Fibroblast of lung (primary cell): ENCODE data around the gene WBP1L.

Experiments used
- EZH2 ChIP-seq: IDR thresholded peaks from 2 replicates; pipeline ENCODE4 v1.5.1; 2012; ENCODE audit warnings: low read length, control low read depth, mild to moderate bottlenecking; ENCODE audit errors: missing control alignments
- TF ChIP-seq, protein P1 (sequence below), 2 donors: IDR thresholded peaks in 1 of 2; conservative IDR thresholded peaks in 1 of 2; 1 replicate in 1 of 2; 2 replicates in 1 of 2; pipeline ENCODE4 v1.5.1; 2011 to 2012; ENCODE audit warnings: low read length in 2 of 2, control low read depth in 1 of 2, inconsistent platforms in 1 of 2, low read depth in 1 of 2, mild to moderate bottlenecking in 1 of 2

DNA sequence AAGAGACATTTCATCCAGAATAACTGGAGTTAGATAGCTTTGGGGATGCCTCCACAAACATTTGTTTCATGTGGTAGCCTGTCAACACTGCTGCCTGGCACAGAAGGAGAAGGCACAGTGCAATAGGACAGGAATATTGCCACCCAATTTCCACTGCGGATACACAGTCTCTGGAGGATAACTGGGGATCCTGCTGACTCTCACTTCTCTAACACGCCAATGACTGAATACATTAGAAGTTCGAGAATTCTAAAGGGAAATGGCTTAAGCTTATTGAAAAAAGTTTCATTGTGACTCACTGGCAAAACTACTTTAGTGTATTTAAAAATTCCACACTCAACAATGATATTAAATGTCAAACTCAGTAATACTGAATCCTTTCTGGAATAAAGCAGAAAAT, 42.5 kb upstream of the WBP1L start:
- TF ChIP-seq, protein P1, sequence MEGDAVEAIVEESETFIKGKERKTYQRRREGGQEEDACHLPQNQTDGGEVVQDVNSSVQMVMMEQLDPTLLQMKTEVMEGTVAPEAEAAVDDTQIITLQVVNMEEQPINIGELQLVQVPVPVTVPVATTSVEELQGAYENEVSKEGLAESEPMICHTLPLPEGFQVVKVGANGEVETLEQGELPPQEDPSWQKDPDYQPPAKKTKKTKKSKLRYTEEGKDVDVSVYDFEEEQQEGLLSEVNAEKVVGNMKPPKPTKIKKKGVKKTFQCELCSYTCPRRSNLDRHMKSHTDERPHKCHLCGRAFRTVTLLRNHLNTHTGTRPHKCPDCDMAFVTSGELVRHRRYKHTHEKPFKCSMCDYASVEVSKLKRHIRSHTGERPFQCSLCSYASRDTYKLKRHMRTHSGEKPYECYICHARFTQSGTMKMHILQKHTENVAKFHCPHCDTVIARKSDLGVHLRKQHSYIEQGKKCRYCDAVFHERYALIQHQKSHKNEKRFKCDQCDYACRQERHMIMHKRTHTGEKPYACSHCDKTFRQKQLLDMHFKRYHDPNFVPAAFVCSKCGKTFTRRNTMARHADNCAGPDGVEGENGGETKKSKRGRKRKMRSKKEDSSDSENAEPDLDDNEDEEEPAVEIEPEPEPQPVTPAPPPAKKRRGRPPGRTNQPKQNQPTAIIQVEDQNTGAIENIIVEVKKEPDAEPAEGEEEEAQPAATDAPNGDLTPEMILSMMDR (conservative IDR thresholded peaks at IDR 0.05 in 1 of 2, IDR thresholded peaks at IDR 0.05 in 1 of 2; ENCODE audit: low read depth in 1 of 2, low read length in 2 of 2) = no peak
- TF ChIP-seq EZH2 = no peak
